Progenitor cell of endocrine pancreas (in vitro differentiated cells): ENCODE data around the gene GPRC5C. TPM values are rescaled to one million over a fixed set of nuclear protein-coding genes. Genes with fewer than 3 reads are reported as not detected.

Experiments used
- DNase-seq: peaks from one replicate; pipeline ENCODE4 v3.0.0; 2021; ENCODE audit warnings: low spot score; ENCODE audit not compliant: unreplicated experiment
- H3K27ac Mint-ChIP-seq: 2 replicates; pipeline ENCODE4 v1.8.0; 2021; ENCODE audit warnings: mild to moderate bottlenecking, moderate library complexity, mixed read lengths
- H3K27me3 Mint-ChIP-seq: 2 replicates; pipeline ENCODE4 v1.8.0; 2021; ENCODE audit warnings: mixed read lengths
- H3K36me3 Mint-ChIP-seq: 2 replicates; pipeline ENCODE4 v1.8.0; 2022; ENCODE audit warnings: mixed read lengths; ENCODE audit not compliant: insufficient read depth
- H3K4me1 Mint-ChIP-seq: 2 replicates; pipeline ENCODE4 v1.8.0; 2021; ENCODE audit warnings: low read depth, mixed read lengths
- H3K4me3 Mint-ChIP-seq: 2 replicates; pipeline ENCODE4 v1.8.0; 2021; ENCODE audit warnings: low read depth, mild to moderate bottlenecking, moderate library complexity, mixed read lengths
- H3K9me3 Mint-ChIP-seq: 2 replicates; pipeline ENCODE4 v1.8.0; 2021; ENCODE audit warnings: low read depth, mixed read lengths
- total RNA-seq: library from RNA; stranded (reverse); gene quantifications from 2 replicates; pipeline ENCODE4 v1.2.1, GENCODE V29; 2021
- TF ChIP-seq, protein P1 (sequence below): fragments of 200-600 bp; sonication (generic); IDR thresholded peaks from one replicate; pipeline ENCODE4 v1.5.0; 2021; ENCODE audit warnings: antibody characterized with exemption, mild to moderate bottlenecking; ENCODE audit not compliant: unreplicated experiment

The GPRC5C gene
- total RNA-seq, 1 donor from 2014 or later = 207 TPM

DNA sequence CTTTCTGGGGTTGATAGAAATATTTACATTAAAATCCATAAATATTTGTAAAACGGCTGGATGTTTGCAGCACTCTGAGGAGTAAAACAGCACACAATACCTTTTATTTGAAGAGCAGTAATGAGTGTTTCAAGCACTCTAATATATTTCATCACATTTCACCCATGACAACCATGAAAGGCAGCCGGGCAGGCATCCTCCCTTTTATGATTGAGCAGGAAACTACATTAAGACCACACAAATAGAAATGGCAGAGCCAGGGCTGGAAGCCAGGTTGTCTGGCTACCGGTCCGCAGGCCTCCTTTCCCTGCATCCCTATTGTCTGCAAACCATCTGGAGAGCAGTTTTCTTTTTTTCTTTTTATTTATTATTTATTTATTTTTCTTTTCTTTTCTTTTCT lies 23.1 kb upstream of the GPRC5C start:
- Mint-ChIP-seq H3K4me1 (peaks cover 13% of the 10 kb centered on the region), H3K9me3 (peaks cover 5% of the 10 kb centered on the region), H3K36me3 (no peaks in the 10 kb centered on the region), H3K27ac (no peak overlapping the region), H3K4me3 (no peak overlapping the region), H3K27me3 (peaks cover 3% of the 10 kb centered on the region)
- no peak for DNase-seq
- TF ChIP-seq, protein P1, sequence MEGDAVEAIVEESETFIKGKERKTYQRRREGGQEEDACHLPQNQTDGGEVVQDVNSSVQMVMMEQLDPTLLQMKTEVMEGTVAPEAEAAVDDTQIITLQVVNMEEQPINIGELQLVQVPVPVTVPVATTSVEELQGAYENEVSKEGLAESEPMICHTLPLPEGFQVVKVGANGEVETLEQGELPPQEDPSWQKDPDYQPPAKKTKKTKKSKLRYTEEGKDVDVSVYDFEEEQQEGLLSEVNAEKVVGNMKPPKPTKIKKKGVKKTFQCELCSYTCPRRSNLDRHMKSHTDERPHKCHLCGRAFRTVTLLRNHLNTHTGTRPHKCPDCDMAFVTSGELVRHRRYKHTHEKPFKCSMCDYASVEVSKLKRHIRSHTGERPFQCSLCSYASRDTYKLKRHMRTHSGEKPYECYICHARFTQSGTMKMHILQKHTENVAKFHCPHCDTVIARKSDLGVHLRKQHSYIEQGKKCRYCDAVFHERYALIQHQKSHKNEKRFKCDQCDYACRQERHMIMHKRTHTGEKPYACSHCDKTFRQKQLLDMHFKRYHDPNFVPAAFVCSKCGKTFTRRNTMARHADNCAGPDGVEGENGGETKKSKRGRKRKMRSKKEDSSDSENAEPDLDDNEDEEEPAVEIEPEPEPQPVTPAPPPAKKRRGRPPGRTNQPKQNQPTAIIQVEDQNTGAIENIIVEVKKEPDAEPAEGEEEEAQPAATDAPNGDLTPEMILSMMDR = no peak

DNA sequence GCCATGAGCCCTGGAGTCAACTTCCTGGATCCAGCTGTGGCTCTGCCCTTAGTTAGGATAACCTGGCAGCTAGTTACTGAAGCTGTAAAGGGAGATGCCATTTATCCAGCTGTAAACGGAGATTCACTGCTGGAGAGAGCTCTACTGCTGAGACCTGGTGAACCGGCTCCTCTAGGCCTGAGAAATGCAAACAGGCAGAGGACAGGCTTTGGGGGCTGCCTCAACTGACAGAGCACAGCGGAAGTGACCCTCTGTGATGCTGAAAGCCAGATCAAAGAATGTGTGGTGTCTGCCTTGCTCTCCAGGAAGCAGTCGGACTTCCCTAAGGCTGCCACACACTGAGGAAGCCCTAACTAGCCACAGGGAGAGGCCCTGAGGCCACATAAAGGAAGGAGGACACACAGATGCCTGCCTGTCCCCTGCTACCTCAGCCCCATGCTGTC lies 21.9 kb upstream of the GPRC5C start:
- TF ChIP-seq, protein P1 = no peak
- Mint-ChIP-seq H3K4me1 (peaks cover 9% of the 10 kb centered on the region), H3K27ac (no peak overlapping the region), H3K27me3 (no peaks in the 10 kb centered on the region), H3K9me3 (peaks cover 5% of the 10 kb centered on the region), H3K4me3 (no peak overlapping the region), H3K36me3 (no peaks in the 10 kb centered on the region)
- no peak for DNase-seq

DNA sequence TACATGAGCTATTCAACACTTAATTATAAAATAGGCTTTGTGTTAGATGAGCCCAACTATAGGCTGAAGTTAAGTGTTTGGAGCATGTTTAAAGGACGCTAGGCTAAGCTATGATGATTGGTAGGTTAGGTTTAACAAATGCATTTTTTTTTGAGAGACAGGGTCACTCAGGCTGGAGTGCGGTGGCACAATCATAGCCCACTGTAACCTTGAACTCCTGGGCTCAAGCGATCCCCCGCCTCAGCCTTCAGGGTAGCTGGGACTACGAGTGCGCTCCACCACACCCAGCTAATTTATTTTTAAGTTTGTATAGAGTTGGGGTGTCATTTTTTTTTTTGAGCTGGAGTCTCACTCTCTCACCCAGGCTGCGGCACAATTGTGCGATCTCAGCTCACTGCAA lies 19.3 kb upstream of the GPRC5C start:
- H3K27me3 Mint-ChIP-seq = no peaks in the 10 kb centered on the region
- H3K4me3 Mint-ChIP-seq = no peak overlapping the region
- no peaks in the 10 kb centered on the region for H3K36me3 Mint-ChIP-seq
- TF ChIP-seq, protein P1 = no peak
- H3K9me3 Mint-ChIP-seq = peaks cover 5% of the 10 kb centered on the region
- peaks cover 12% of the 10 kb centered on the region for H3K4me1 Mint-ChIP-seq
- no peak for DNase-seq
- no peak overlapping the region for H3K27ac Mint-ChIP-seq

DNA sequence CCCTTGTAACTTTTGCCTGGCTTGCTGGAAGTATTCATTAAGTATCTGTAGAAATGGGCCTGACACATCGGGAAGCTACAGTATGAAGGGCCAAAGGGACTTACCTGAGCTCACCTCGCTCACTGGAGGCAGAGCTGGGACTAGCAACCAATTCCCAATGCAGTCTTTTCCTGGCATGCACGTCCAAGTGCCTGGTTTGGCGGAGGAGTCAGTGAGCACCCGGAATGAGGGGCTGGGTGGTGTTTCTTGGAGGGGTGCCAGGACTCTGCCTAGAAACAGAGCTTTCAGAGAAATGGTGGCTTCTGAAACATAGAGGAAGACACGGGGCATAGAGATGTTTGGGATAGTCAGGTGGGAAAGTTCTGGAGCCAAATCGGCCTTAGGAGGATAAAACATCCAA lies 18.4 kb upstream of the GPRC5C start:
- H3K27ac Mint-ChIP-seq = no peak overlapping the region
- H3K36me3 Mint-ChIP-seq = no peaks in the 10 kb centered on the region
- peaks cover 5% of the 10 kb centered on the region for H3K9me3 Mint-ChIP-seq
- H3K27me3 Mint-ChIP-seq = no peaks in the 10 kb centered on the region
- no peak for DNase-seq
- TF ChIP-seq, protein P1 = no peak
- H3K4me1 Mint-ChIP-seq = peaks cover 12% of the 10 kb centered on the region
- no peak overlapping the region for H3K4me3 Mint-ChIP-seq

DNA sequence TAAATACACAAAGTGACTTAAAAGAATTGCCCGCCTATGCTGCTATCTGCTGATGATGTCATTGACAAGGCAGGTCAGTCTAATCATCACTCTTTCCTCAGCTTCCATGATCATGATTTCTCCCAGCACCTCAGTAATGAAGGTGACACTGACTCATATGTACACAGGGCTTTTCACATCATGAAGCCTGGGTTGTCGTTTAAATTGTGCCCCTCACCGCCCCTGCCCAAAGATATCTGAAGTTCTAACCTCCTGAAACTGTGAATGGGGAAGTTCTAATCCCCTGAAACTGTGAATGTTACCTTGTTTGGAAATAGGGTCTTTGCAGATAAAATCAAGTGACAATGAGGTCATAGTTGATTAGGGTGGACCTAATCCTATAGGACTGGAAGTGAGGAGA lies 17.4 kb upstream of the GPRC5C start:
- peaks cover 5% of the 10 kb centered on the region for H3K9me3 Mint-ChIP-seq
- no peaks in the 10 kb centered on the region for H3K27me3 Mint-ChIP-seq
- TF ChIP-seq, protein P1 = no peak
- no peak overlapping the region for H3K27ac Mint-ChIP-seq
- H3K4me3 Mint-ChIP-seq = no peak overlapping the region
- H3K4me1 Mint-ChIP-seq = peaks cover 11% of the 10 kb centered on the region
- H3K36me3 Mint-ChIP-seq = no peaks in the 10 kb centered on the region
- no peak for DNase-seq
